Central memory CD8-positive, alpha-beta T cell (primary cell): ENCODE data around the gene FOLR1.
A peak's percentile ranks its signal among the peaks of the same experiment; 100 is the strongest.

Experiments used
- ATAC-seq: fragments of 150-1000 bp; cut with Tn5 transposase; replicated peaks from 2 replicates; pipeline ENCODE4 v1.10.0; 2022; ENCODE audit warnings: mild to moderate bottlenecking, moderate FRiP score, moderate number of reproducible peaks; ENCODE audit not compliant: poor library complexity, severe bottlenecking; ENCODE audit errors: extremely low read depth
- DNase-seq, 2 donors: peaks; one replicate each; pipeline ENCODE4 v3.0.0; 2021; ENCODE audit warnings: low spot score in 2 of 2
- H3K27ac Mint-ChIP-seq: one replicate; pipeline ENCODE4 v1.8.0; 2022; ENCODE audit warnings: low read depth, mild to moderate bottlenecking, moderate library complexity, mixed read lengths
- H3K27me3 Mint-ChIP-seq: one replicate; pipeline ENCODE4 v1.8.0; 2022; ENCODE audit warnings: mixed read lengths
- H3K36me3 Mint-ChIP-seq: one replicate; pipeline ENCODE4 v1.8.0; 2022; ENCODE audit warnings: mild to moderate bottlenecking, moderate library complexity, mixed read lengths; ENCODE audit not compliant: insufficient read depth
- H3K4me1 Mint-ChIP-seq: one replicate; pipeline ENCODE4 v1.8.0; 2022; ENCODE audit warnings: mixed read lengths
- H3K4me3 Mint-ChIP-seq: one replicate; pipeline ENCODE4 v1.8.0; 2022; ENCODE audit warnings: mild to moderate bottlenecking, moderate library complexity, mixed read lengths
- H3K9me3 Mint-ChIP-seq: one replicate; pipeline ENCODE4 v1.8.0; 2022; ENCODE audit warnings: mixed read lengths

FOLR1 gene

GRCh38 chr11:72229336-72229924, 37.5 kb downstream of the FOLR1 start:
- Mint-ChIP-seq H3K36me3 (peaks cover 20% of the 10 kb centered on the region), H3K27ac (no peak overlapping the region)

GRCh38 chr11:72229925-72230763, 38.2 kb downstream of the FOLR1 start:
- H3K4me3 Mint-ChIP-seq: no peak overlapping the region
- H3K36me3 Mint-ChIP-seq: peaks cover 20% of the 10 kb centered on the region
- no peak for DNase-seq
- H3K27ac Mint-ChIP-seq: no peak overlapping the region
- ATAC-seq: no peak
- H3K9me3 Mint-ChIP-seq: no peaks in the 10 kb centered on the region
- H3K27me3 Mint-ChIP-seq: no peaks in the 10 kb centered on the region
- H3K4me1 Mint-ChIP-seq: peaks cover 36% of the 10 kb centered on the region

More at GRCh38 chr11:72229336-72229924, 37.5 kb downstream of the FOLR1 start:
- Mint-ChIP-seq H3K27me3 (no peaks in the 10 kb centered on the region), H3K4me1 (peaks cover 34% of the 10 kb centered on the region), H3K9me3 (no peaks in the 10 kb centered on the region), H3K4me3 (no peak overlapping the region)
- DNase-seq: peak in 1 of 2 donors; percentile 11
- no peak for ATAC-seq

GRCh38 chr11:72230764-72231365, 38.9 kb downstream of the FOLR1 start:
- DNase-seq (no peak), ATAC-seq (no peak)
- Mint-ChIP-seq H3K27ac (no peak overlapping the region), H3K27me3 (no peaks in the 10 kb centered on the region), H3K9me3 (no peaks in the 10 kb centered on the region), H3K4me3 (no peak overlapping the region), H3K4me1 (peaks cover 28% of the 10 kb centered on the region), H3K36me3 (peaks cover 25% of the 10 kb centered on the region)

GRCh38 chr11:72231396-72232259, 39.7 kb downstream of the FOLR1 start:
- Mint-ChIP-seq H3K4me1 (peaks cover 27% of the 10 kb centered on the region), H3K36me3 (peaks cover 25% of the 10 kb centered on the region), H3K27ac (no peak overlapping the region)

GRCh38 chr11:72232260-72233055, 40.5 kb downstream of the FOLR1 start:
- Mint-ChIP-seq H3K36me3 (peaks cover 29% of the 10 kb centered on the region), H3K4me1 (peaks cover 27% of the 10 kb centered on the region), H3K9me3 (no peaks in the 10 kb centered on the region), H3K27me3 (no peaks in the 10 kb centered on the region), H3K4me3 (no peak overlapping the region), H3K27ac (no peak overlapping the region)
- ATAC-seq: no peak
- DNase-seq: peak in 1 of 2 donors; percentile 9

More at GRCh38 chr11:72231396-72232259, 39.7 kb downstream of the FOLR1 start:
- Mint-ChIP-seq H3K9me3 (no peaks in the 10 kb centered on the region), H3K4me3 (no peak overlapping the region), H3K27me3 (no peaks in the 10 kb centered on the region)
- DNase-seq: no peak
- ATAC-seq: no peak

- H3K4me3 Mint-ChIP-seq: no peak overlapping the region
- DNase-seq (peak in 1 of 2 donors; percentile 8), ATAC-seq (no peak)
- no peaks in the 10 kb centered on the region for H3K27me3 Mint-ChIP-seq
- peaks cover 29% of the 10 kb centered on the region for H3K36me3 Mint-ChIP-seq
- peaks cover 27% of the 10 kb centered on the region for H3K4me1 Mint-ChIP-seq
- H3K27ac Mint-ChIP-seq: no peak overlapping the region
- H3K9me3 Mint-ChIP-seq: no peaks in the 10 kb centered on the region
Observed at GRCh38 chr11:72233056-72233772, 41.3 kb downstream of the FOLR1 start.

GRCh38 chr11:72233773-72234513, 42.0 kb downstream of the FOLR1 start:
- H3K4me1 Mint-ChIP-seq: peaks cover 23% of the 10 kb centered on the region
- no peak for DNase-seq
- peaks cover 26% of the 10 kb centered on the region for H3K36me3 Mint-ChIP-seq

GRCh38 chr11:72234514-72234830, 42.5 kb downstream of the FOLR1 start:
- ATAC-seq (no peak), DNase-seq (no peak)
- Mint-ChIP-seq H3K9me3 (no peaks in the 10 kb centered on the region), H3K4me3 (no peak overlapping the region), H3K27me3 (peaks cover 7% of the 10 kb centered on the region), H3K4me1 (peaks cover 22% of the 10 kb centered on the region), H3K27ac (peak overlapping the region; percentile 69), H3K36me3 (peaks cover 26% of the 10 kb centered on the region)

More at GRCh38 chr11:72233773-72234513, 42.0 kb downstream of the FOLR1 start:
- ATAC-seq: no peak
- peaks cover 2% of the 10 kb centered on the region for H3K27me3 Mint-ChIP-seq
- no peaks in the 10 kb centered on the region for H3K9me3 Mint-ChIP-seq
- H3K4me3 Mint-ChIP-seq: no peak overlapping the region
- peak overlapping the region; percentile 69 for H3K27ac Mint-ChIP-seq

- Mint-ChIP-seq H3K27ac (peak overlapping the region; percentile 69), H3K4me1 (peaks cover 23% of the 10 kb centered on the region), H3K9me3 (no peaks in the 10 kb centered on the region), H3K27me3 (peaks cover 9% of the 10 kb centered on the region), H3K4me3 (no peak overlapping the region), H3K36me3 (peaks cover 24% of the 10 kb centered on the region)
- ATAC-seq (no peak), DNase-seq (no peak)
Observed at GRCh38 chr11:72234920-72235319, 43.0 kb downstream of the FOLR1 start.

- H3K27ac Mint-ChIP-seq: no peak overlapping the region
- H3K4me1 Mint-ChIP-seq: peaks cover 28% of the 10 kb centered on the region
- no peak for DNase-seq
- no peak overlapping the region for H3K4me3 Mint-ChIP-seq
- peaks cover 20% of the 10 kb centered on the region for H3K36me3 Mint-ChIP-seq
- ATAC-seq: no peak
- no peaks in the 10 kb centered on the region for H3K9me3 Mint-ChIP-seq
- peaks cover 15% of the 10 kb centered on the region for H3K27me3 Mint-ChIP-seq
Observed at GRCh38 chr11:72235351-72236057, 43.6 kb downstream of the FOLR1 start.
